ENCODE results near the gene IL6ST.

The IL6ST gene

DNA sequence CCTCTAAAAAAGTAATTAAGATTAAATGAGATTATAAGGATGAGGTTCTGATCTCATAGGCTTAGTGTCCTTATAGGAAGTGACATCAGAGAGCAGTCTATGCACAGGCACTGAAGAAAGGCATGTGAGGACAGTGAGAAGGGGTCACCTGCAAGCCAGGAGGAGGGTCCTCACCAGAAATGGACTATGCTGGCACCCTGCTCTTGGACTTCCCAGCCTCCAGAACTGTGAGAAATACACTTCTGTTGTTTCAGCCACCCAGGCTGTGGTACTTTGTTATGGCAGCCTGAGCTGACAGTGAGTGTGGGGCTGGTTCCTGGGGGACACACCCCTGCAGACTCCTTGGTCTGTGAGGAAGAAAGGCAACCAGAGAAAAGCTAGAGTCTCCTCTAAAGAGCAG, 34.7 kb upstream of the IL6ST start:
- H3K27ac ChIP-seq, result peak overlapping the region; percentile 94
- peak overlapping the region; percentile 41; the same call in 1 of the 2 replicates for H3K9ac ChIP-seq
- peaks cover 91% of the 10 kb centered on the region for H3K4me1 ChIP-seq (ENCODE audit: low read depth, poor library complexity, severe bottlenecking)
- H3K36me3 ChIP-seq (ENCODE audit: insufficient read depth), result no peaks in the 10 kb centered on the region
- H3K79me2 ChIP-seq (ENCODE audit: insufficient read depth, low read depth), result no peaks in the 10 kb centered on the region
- no peak overlapping the region for H3K4me3 ChIP-seq (IDR thresholded peaks at IDR 0.05; ENCODE audit: insufficient read depth, low read depth, low read length)
- H3K4me2 ChIP-seq, result peak overlapping the region; percentile 58
- TF ChIP-seq, protein P1, sequence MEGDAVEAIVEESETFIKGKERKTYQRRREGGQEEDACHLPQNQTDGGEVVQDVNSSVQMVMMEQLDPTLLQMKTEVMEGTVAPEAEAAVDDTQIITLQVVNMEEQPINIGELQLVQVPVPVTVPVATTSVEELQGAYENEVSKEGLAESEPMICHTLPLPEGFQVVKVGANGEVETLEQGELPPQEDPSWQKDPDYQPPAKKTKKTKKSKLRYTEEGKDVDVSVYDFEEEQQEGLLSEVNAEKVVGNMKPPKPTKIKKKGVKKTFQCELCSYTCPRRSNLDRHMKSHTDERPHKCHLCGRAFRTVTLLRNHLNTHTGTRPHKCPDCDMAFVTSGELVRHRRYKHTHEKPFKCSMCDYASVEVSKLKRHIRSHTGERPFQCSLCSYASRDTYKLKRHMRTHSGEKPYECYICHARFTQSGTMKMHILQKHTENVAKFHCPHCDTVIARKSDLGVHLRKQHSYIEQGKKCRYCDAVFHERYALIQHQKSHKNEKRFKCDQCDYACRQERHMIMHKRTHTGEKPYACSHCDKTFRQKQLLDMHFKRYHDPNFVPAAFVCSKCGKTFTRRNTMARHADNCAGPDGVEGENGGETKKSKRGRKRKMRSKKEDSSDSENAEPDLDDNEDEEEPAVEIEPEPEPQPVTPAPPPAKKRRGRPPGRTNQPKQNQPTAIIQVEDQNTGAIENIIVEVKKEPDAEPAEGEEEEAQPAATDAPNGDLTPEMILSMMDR (conservative IDR thresholded peaks at IDR 0.05; ENCODE audit: low read depth, low read length), result no peak
- no peaks in the 10 kb centered on the region for H3K27me3 ChIP-seq (ENCODE audit: insufficient read depth, low read depth)
- peak overlapping the region; percentile 32; the same call in 1 of the 2 replicates for H2AFZ ChIP-seq (ENCODE audit: low read depth)
- no peaks in the 10 kb centered on the region for H4K20me1 ChIP-seq (ENCODE audit: insufficient read depth)

DNA sequence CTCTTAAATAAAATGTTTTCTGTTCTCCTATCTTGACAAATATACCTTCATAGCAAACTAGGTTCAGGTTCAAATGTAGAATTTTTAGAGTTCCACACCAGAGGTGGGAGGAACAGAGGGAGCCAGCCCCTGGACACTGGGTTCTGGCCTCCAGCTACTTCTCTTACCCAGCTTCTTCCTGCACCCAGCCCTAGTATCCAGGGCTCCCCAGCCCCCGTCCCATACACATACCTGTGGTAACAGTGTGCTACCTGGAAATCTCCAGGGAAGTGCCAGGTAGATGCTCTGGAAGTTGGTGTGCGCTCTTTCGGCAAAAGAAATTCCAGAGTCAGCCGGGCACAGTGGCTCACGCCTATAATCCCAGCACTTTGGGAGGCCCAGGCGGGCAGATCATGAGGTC, 33.9 kb upstream of the IL6ST start:
- TF ChIP-seq, protein P1 (conservative IDR thresholded peaks at IDR 0.05; ENCODE audit: low read depth, low read length), result no peak
- H3K27ac ChIP-seq, result peak overlapping the region; percentile 94

DNA sequence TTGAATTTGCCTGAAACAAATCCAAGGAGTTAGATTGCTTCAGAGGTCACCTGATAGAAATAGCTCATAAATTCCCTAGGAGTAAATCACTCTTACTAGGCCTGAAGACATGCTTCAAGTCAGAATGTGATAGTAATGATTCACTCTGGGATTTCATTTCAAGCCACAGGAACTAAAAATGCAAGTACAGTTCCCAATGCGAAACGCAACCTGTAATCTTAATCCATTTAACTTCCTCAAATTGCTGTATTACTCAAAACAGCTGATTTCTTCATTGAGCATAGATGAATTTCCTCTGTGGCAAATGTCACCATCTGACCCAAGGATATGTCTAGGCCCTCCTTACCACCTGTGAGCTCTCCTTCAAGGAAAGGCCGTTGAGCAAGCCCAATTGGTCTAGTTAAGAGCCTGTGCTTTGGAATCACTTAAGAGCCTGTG, 32.1 kb upstream of the IL6ST start:
- TF ChIP-seq, protein P1 (conservative IDR thresholded peaks at IDR 0.05; ENCODE audit: low read depth, low read length), result no peak
- H3K27me3 ChIP-seq (ENCODE audit: insufficient read depth, low read depth), result no peaks in the 10 kb centered on the region
- H3K4me2 ChIP-seq, result no peak overlapping the region
- H3K9ac ChIP-seq, result no peak overlapping the region
- peaks cover 90% of the 10 kb centered on the region for H3K4me1 ChIP-seq (ENCODE audit: low read depth, poor library complexity, severe bottlenecking)
- H3K36me3 ChIP-seq (ENCODE audit: insufficient read depth), result no peaks in the 10 kb centered on the region
- H3K27ac ChIP-seq, result no peak overlapping the region
- H2AFZ ChIP-seq (ENCODE audit: low read depth), result no peak overlapping the region
- H3K79me2 ChIP-seq (ENCODE audit: insufficient read depth, low read depth), result no peaks in the 10 kb centered on the region
- no peaks in the 10 kb centered on the region for H4K20me1 ChIP-seq (ENCODE audit: insufficient read depth)
- H3K4me3 ChIP-seq (IDR thresholded peaks at IDR 0.05; ENCODE audit: insufficient read depth, low read depth, low read length), result no peak overlapping the region

More for the DNA sequence above, 33.9 kb upstream of the IL6ST start:
- Histone ChIP-seq H3K79me2 (ENCODE audit: insufficient read depth, low read depth) (no peaks in the 10 kb centered on the region), H3K4me3 (IDR thresholded peaks at IDR 0.05; ENCODE audit: insufficient read depth, low read depth, low read length) (no peak overlapping the region), H3K9ac (no peak overlapping the region), H3K27me3 (ENCODE audit: insufficient read depth, low read depth) (no peaks in the 10 kb centered on the region), H3K4me1 (ENCODE audit: low read depth, poor library complexity, severe bottlenecking) (peaks cover 93% of the 10 kb centered on the region), H3K4me2 (no peak overlapping the region), H2AFZ (ENCODE audit: low read depth) (no peak overlapping the region), H3K36me3 (ENCODE audit: insufficient read depth) (no peaks in the 10 kb centered on the region), H4K20me1 (ENCODE audit: insufficient read depth) (no peaks in the 10 kb centered on the region)

DNA sequence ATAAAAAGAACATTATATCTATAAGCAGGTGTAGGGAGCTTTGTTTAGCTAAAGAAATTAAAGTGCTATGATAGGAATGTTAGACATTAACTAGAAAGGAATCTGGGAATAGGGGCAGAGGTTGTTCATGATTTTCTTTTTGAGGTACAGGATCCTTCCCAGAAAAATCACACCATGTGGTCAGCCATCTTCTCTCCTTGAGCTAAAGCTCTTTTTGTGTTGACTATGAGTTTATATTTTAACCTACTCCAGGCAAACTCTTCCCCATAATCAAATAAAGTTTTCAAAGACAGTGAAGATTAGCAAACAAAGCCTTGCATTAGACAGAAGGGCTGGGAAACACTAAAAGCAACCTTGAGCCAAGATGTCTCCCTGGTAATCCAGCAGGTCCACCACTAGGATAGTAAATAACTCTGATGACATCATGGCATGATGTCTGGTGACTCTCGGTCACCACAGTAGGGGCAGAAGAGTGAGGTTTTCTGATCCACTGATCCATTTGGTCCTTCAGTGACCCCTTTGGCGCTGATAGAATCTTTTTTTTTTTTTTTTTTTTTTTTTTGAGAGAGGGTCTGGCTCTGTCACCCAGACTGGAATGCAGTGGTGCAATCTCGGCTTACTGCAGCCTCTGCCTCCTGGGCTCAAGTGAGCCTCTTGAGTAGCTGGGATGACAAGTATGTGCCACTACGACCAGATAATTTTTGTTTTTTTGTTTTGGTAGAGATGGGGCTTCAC, 30.6 kb upstream of the IL6ST start:
- Histone ChIP-seq H3K4me1 (ENCODE audit: low read depth, poor library complexity, severe bottlenecking) (peaks cover 90% of the 10 kb centered on the region), H3K4me2 (peak overlapping the region; percentile 70), H2AFZ (ENCODE audit: low read depth) (peak overlapping the region; percentile 2; the same call in 1 of the 2 replicates), H4K20me1 (ENCODE audit: insufficient read depth) (no peaks in the 10 kb centered on the region), H3K79me2 (ENCODE audit: insufficient read depth, low read depth) (no peaks in the 10 kb centered on the region), H3K9ac (no peak overlapping the region; the same call in 1 of the 2 replicates), H3K4me3 (IDR thresholded peaks at IDR 0.05; ENCODE audit: insufficient read depth, low read depth, low read length) (no peak overlapping the region), H3K27ac (peak overlapping the region; percentile 47), H3K27me3 (ENCODE audit: insufficient read depth, low read depth) (no peaks in the 10 kb centered on the region), H3K36me3 (ENCODE audit: insufficient read depth) (no peaks in the 10 kb centered on the region)
- TF ChIP-seq, protein P1 (conservative IDR thresholded peaks at IDR 0.05; ENCODE audit: low read depth, low read length), result no peak

Measured in KMS-11 (cell line).